Measurements from ENCODE around the gene PABPN1.

GRCh38 chr14:23301969-23302289 lies 19.3 kb upstream of the PABPN1 start:
- TF ChIP-seq CBX3 (IDR thresholded peaks at IDR 0.05; ENCODE audit: borderline replicate concordance in 1 of 2, low read length in 2 of 2) (no peak), CTCF (IDR thresholded peaks at IDR 0.05 in 2 of 3, conservative IDR thresholded peaks at IDR 0.05 in 1 of 3; ENCODE audit: insufficient read depth in 2 of 3, low read depth in 1 of 3, low read length in 3 of 3) (no peak), ELF2 (CRISPR knock-in tag; IDR thresholded peaks at IDR 0.05) (no peak), FOXP4 (CRISPR knock-in tag; IDR thresholded peaks at IDR 0.05; ENCODE audit: borderline replicate concordance) (no peak; the same call in 1 of the 2 replicates), ZNF140 (CRISPR knock-in tag; IDR thresholded peaks at IDR 0.05) (no peak), TRIM28 (IDR thresholded peaks at IDR 0.05) (no peak), POLR2A (conservative IDR thresholded peaks at IDR 0.05) (peak; percentile 83), FOSL1 (tag; conservative IDR thresholded peaks at IDR 0.05) (peak; percentile 16; the same call in 1 of the 2 replicates), MBD2 (IDR thresholded peaks at IDR 0.05; ENCODE audit: borderline replicate concordance, low read depth) (no peak)

Measured in K562 (cell line).